ENCODE results near the gene CHD3. TPM values are rescaled to one million over a fixed set of nuclear protein-coding genes. Genes with fewer than 3 reads are reported as not detected.

Gene CHD3
- total RNA-seq, 1 donor from 2014 or later: 133 TPM

GRCh38 chr17:7894866-7895265, 6.3 kb downstream of the CHD3 start:
- H3K4me3 Mint-ChIP-seq (ENCODE audit: unreplicated experiment): peak overlapping the region; percentile 16
- H3K27ac Mint-ChIP-seq (ENCODE audit: unreplicated experiment): no peak overlapping the region
- H3K27me3 Mint-ChIP-seq (ENCODE audit: unreplicated experiment): peaks cover 5% of the 10 kb centered on the region
- no peak for DNase-seq (ENCODE audit: low spot score)
- TF ChIP-seq CTCF (IDR thresholded peaks at IDR 0.05; ENCODE audit: unreplicated experiment): no peak
- H3K9me3 Mint-ChIP-seq (ENCODE audit: unreplicated experiment): no peaks in the 10 kb centered on the region
- H3K36me3 Mint-ChIP-seq (ENCODE audit: low read depth, unreplicated experiment): peaks cover 69% of the 10 kb centered on the region
- H3K4me1 Mint-ChIP-seq (ENCODE audit: unreplicated experiment): peaks cover 8% of the 10 kb centered on the region

DNA sequence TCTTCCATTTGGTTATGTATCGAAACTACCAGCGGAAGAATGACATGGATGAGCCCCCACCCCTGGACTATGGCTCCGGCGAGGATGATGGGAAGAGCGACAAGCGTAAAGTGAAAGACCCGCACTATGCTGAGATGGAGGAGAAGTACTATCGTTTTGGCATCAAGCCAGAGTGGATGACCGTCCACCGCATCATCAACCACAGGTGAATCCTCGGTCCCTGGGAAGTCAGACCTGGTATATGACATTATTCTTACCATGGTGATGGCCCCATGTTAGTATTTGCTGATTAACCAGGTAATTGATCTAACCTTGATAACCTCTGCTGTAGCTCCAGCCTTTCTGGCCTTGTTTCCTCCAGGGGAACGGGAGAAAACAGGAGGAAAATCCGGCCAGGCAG, 8.5 kb downstream of the CHD3 start:
- TF ChIP-seq CTCF (IDR thresholded peaks at IDR 0.05; ENCODE audit: unreplicated experiment): no peak
- H3K27me3 Mint-ChIP-seq (ENCODE audit: unreplicated experiment): peaks cover 6% of the 10 kb centered on the region
- H3K36me3 Mint-ChIP-seq (ENCODE audit: low read depth, unreplicated experiment): peaks cover 78% of the 10 kb centered on the region
- no peaks in the 10 kb centered on the region for H3K9me3 Mint-ChIP-seq (ENCODE audit: unreplicated experiment)
- no peak overlapping the region for H3K27ac Mint-ChIP-seq (ENCODE audit: unreplicated experiment)
- peaks cover 11% of the 10 kb centered on the region for H3K4me1 Mint-ChIP-seq (ENCODE audit: unreplicated experiment)
- DNase-seq (ENCODE audit: low spot score): no peak
- H3K4me3 Mint-ChIP-seq (ENCODE audit: unreplicated experiment): peak overlapping the region; percentile 20

- H3K27ac Mint-ChIP-seq (ENCODE audit: unreplicated experiment): no peak overlapping the region
- no peaks in the 10 kb centered on the region for H3K9me3 Mint-ChIP-seq (ENCODE audit: unreplicated experiment)
- peaks cover 11% of the 10 kb centered on the region for H3K4me1 Mint-ChIP-seq (ENCODE audit: unreplicated experiment)
- peak overlapping the region; percentile 65 for H3K4me3 Mint-ChIP-seq (ENCODE audit: unreplicated experiment)
- H3K27me3 Mint-ChIP-seq (ENCODE audit: unreplicated experiment): peaks cover 7% of the 10 kb centered on the region
- no peak for TF ChIP-seq CTCF (IDR thresholded peaks at IDR 0.05; ENCODE audit: unreplicated experiment)
- no peak for DNase-seq (ENCODE audit: low spot score)
- H3K36me3 Mint-ChIP-seq (ENCODE audit: low read depth, unreplicated experiment): peaks cover 82% of the 10 kb centered on the region
These were observed 9.2 kb downstream of the CHD3 start for GRCh38 chr17:7897773-7898172.

- DNase-seq (ENCODE audit: low spot score): no peak
- H3K4me1 Mint-ChIP-seq (ENCODE audit: unreplicated experiment): peaks cover 13% of the 10 kb centered on the region
- peaks cover 90% of the 10 kb centered on the region for H3K36me3 Mint-ChIP-seq (ENCODE audit: low read depth, unreplicated experiment)
- no peak for TF ChIP-seq CTCF (IDR thresholded peaks at IDR 0.05; ENCODE audit: unreplicated experiment)
- H3K27me3 Mint-ChIP-seq (ENCODE audit: unreplicated experiment): peaks cover 7% of the 10 kb centered on the region
- no peaks in the 10 kb centered on the region for H3K9me3 Mint-ChIP-seq (ENCODE audit: unreplicated experiment)
- H3K4me3 Mint-ChIP-seq (ENCODE audit: unreplicated experiment): peak overlapping the region; percentile 57
- no peak overlapping the region for H3K27ac Mint-ChIP-seq (ENCODE audit: unreplicated experiment)
These were observed 14.8 kb downstream of the CHD3 start for GRCh38 chr17:7903154-7904103.

GRCh38 chr17:7909089-7909488, 20.5 kb downstream of the CHD3 start:
- H3K4me3 Mint-ChIP-seq (ENCODE audit: unreplicated experiment): no peak overlapping the region
- H3K4me1 Mint-ChIP-seq (ENCODE audit: unreplicated experiment): peaks cover 5% of the 10 kb centered on the region
- no peak for TF ChIP-seq CTCF (IDR thresholded peaks at IDR 0.05; ENCODE audit: unreplicated experiment)
- H3K27ac Mint-ChIP-seq (ENCODE audit: unreplicated experiment): no peak overlapping the region
- DNase-seq (ENCODE audit: low spot score): no peak
- H3K9me3 Mint-ChIP-seq (ENCODE audit: unreplicated experiment): no peaks in the 10 kb centered on the region
- H3K36me3 Mint-ChIP-seq (ENCODE audit: low read depth, unreplicated experiment): peaks cover 57% of the 10 kb centered on the region
- peaks cover 9% of the 10 kb centered on the region for H3K27me3 Mint-ChIP-seq (ENCODE audit: unreplicated experiment)
